SJSA1 (cell line): ENCODE results near the gene WIPI1. TPM values are rescaled to one million over a fixed set of nuclear protein-coding genes. Genes with fewer than 3 reads are reported as not detected.

ENCODE experiments used
- DNase-seq, 2 experiments: peaks; one replicate each; pipeline ENCODE4 v3.0.0-alpha.2; 2015 to 2020; ENCODE audit warnings: low spot score in 2 of 2, low read depth in 1 of 2
- H3K27ac ChIP-seq: fragments of 250-450 bp; sonication (Bioruptor Pico); 2 replicates; pipeline ENCODE4 v1.5.1; 2020; ENCODE audit warnings: mild to moderate bottlenecking, moderate library complexity
- H3K27me3 ChIP-seq: fragments of 250-450 bp; sonication (Bioruptor Pico); replicated peaks from 2 replicates; pipeline ENCODE4 v1.5.1; 2020; ENCODE audit warnings: mild to moderate bottlenecking, moderate library complexity
- H3K36me3 ChIP-seq: fragments of 250-450 bp; sonication (Bioruptor Pico); 2 replicates; pipeline ENCODE4 v1.5.1; 2020; ENCODE audit warnings: mild to moderate bottlenecking
- H3K4me1 ChIP-seq: fragments of 250-450 bp; sonication (Bioruptor Pico); replicated peaks from 2 replicates; pipeline ENCODE4 v1.6.1; 2021; ENCODE audit warnings: mild to moderate bottlenecking
- H3K4me3 ChIP-seq: fragments of 250-450 bp; sonication (Bioruptor Pico); 2 replicates; pipeline ENCODE4 v1.5.1; 2020; ENCODE audit warnings: mild to moderate bottlenecking
- H3K9me3 ChIP-seq: fragments of 250-450 bp; sonication (Bioruptor Pico); replicated peaks from 2 replicates; pipeline ENCODE4 v1.5.1; 2020; ENCODE audit warnings: mild to moderate bottlenecking
- total RNA-seq: library from RNA; depleted of rRNA; stranded (reverse); fragments of >200 nt; shearing (Covaris generic); gene quantifications from 2 replicates; pipeline ENCODE4 v1.2.3, GENCODE V29; 2014

WIPI1 gene
- total RNA-seq, 1 experiment from 2014 or later = 53.5 TPM

DNA sequence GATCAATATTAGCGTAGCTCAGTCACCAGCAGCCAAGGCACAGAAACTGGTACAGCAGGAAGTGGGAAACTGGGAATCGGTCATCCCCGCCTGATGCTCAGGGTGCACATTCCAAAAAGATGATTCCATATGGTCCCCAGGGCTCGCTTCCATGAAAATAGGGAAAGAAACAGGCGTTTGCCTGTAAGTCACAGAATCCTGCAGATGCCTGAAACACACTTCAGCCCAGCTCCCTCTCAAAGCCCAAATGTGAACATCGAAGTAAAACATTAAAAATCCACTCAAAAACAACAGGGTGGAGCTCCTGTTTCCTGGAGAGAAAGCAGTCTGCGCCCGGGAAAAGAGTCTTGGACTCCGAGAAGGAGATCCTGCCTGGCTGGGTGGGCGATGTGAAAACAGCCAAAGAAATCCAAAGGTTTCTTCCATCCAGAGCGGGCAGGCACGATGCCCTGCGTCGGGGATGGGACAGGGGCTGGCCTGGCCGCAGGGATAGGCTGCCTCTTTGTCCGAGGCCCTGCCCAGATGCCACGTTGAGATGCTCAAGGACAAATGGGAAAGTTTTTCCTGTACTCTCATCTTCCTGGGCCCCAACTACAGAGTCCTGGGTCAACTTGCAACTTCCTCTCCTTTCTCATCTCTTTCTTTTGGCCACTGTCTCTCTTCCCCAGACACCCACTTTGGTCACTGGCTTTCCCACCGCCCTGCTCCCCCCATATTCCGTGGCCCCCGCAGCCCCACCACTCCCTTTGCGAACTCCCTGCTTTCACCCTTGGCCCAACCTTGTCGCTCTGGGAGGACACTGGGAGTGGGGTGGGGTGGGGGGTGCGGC lies 743 bp downstream of the WIPI1 start:
- H3K27me3 ChIP-seq = peaks cover 16% of the 10 kb centered on the region
- H3K27ac ChIP-seq = peak overlapping the region; percentile 46
- H3K9me3 ChIP-seq = no peaks in the 10 kb centered on the region
- peak overlapping the region; percentile 74 for H3K4me3 ChIP-seq
- peaks cover 7% of the 10 kb centered on the region; the same call in 1 of the 2 replicates for H3K36me3 ChIP-seq
- peak; percentile 78 to 86 for DNase-seq
- peaks cover 16% of the 10 kb centered on the region for H3K4me1 ChIP-seq

DNA sequence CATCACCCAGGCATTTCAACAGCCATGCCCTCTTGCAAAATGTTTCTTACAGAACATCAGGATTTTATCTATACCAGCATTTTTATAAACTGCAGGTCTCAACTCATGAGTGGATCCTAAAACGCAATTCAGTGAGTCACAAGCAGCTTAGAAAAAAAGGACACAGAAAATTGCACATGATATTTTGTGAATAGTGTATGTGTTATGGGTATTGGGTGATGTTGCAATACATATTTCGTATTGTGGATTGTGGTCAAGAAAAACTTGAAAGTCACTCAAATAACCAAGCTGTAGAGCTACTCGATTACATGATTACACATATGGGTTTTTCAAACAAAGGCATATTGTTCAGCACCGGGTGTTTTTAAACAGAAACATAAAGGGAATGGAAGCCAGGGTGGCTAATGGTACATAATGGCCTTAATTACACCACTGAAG lies 1.4 kb downstream of the WIPI1 start:
- Histone ChIP-seq H3K9me3 (no peaks in the 10 kb centered on the region), H3K27me3 (peaks cover 16% of the 10 kb centered on the region)
- no peak for DNase-seq

DNA sequence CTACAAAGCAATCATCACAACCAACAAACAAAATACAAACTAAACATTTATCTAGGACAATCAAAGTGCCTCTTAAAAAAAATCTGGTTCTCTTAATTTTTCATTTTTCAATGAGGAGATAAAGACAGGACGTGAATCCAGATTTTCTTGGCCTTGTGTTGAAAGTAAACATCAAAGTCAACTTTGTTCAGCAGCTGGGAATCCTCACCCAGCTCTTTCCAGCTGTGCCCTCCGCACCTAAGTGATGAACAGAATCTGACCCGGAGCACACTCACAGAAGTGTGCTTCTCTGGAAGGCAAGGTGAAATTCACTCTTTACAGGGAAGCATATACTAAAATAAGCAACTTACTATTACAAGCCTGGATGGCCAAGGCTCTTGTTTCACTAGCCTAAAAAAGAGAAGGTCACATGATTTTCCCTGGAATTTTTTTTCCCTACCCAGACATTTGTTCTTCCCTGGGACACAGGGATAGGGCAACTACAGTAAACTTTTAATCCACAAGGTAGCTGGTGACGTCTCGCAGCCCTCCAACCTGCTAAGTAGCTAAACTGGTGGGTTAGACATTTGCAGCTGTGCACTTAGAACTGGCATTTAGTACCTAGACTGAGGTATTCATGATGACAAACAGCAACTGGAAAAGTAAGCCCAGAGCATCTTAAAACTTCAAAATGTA lies 3.2 kb downstream of the WIPI1 start:
- Histone ChIP-seq H3K9me3 (no peaks in the 10 kb centered on the region), H3K27ac (no peak overlapping the region), H3K4me3 (no peak overlapping the region), H3K36me3 (peaks cover 27% of the 10 kb centered on the region), H3K4me1 (peaks cover 20% of the 10 kb centered on the region), H3K27me3 (peaks cover 12% of the 10 kb centered on the region)
- no peak for DNase-seq

More for the DNA sequence above, 1.4 kb downstream of the WIPI1 start:
- H3K4me1 ChIP-seq = peaks cover 16% of the 10 kb centered on the region
- H3K4me3 ChIP-seq = peak overlapping the region; percentile 74
- peaks cover 9% of the 10 kb centered on the region; the same call in 1 of the 2 replicates for H3K36me3 ChIP-seq
- H3K27ac ChIP-seq = no peak overlapping the region

DNA sequence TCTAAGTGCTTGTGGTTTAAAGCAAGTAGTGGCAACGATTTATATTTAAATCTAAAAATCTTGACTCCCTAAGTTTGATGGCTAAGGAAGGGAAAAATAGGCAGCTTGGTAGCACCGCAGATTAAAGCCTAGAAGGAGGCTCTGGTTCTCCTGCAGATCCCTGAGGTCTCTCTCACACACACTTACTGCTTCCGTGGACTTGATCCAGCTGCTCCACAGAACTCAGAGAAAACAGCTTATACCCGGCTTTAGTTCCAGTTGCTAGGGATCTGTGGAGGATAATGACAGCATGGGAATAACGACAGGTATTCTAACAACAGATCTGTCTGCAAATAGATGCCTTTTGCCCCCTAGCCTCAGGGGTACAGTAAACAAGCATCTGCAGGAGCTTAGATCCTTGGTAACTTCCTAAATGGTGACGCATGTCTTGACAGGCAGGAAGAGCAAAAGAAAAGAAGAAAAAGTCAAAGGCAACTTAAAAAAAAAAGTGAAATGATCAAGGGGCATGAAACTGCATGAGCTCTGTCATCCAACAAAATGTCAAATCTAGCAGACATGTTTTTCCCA lies 4.5 kb downstream of the WIPI1 start:
- H3K36me3 ChIP-seq = peaks cover 40% of the 10 kb centered on the region
- H3K9me3 ChIP-seq = no peaks in the 10 kb centered on the region
- H3K4me1 ChIP-seq = peaks cover 18% of the 10 kb centered on the region
- H3K4me3 ChIP-seq = no peak overlapping the region
- no peak overlapping the region for H3K27ac ChIP-seq
- DNase-seq = no peak
- H3K27me3 ChIP-seq = no peaks in the 10 kb centered on the region

DNA sequence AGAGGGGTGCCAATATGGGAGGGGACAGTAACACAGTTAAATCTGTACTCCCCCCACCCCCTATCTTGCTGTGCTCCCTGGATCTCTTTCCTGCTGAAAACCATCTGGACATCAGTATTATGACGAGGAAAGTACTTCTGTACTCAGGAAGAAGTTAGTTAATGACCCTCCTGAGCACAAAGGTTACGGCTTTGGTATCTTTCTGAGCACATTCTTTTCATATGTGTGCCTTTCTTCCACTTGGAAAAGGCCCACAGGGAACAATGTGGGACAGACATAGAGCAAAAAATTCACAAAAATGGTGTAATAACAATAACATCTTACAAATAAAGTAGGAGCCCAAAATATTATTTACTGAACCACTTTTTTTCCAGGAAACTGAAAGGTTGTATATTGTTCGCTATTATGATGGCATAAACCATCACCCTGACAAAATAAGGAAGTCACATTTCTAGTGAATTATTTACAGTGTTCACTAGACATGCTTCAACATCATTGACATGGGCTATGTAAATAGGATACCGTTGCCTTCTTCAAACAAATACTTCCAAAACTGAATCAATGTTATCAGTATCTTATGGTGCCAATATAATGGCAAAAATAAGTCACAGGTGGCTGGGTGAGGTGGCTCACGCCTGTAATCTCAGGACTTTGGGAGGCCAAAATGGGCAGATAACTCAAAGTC lies 5.5 kb downstream of the WIPI1 start:
- Histone ChIP-seq H3K27me3 (no peaks in the 10 kb centered on the region), H3K36me3 (peaks cover 44% of the 10 kb centered on the region), H3K4me1 (peaks cover 18% of the 10 kb centered on the region), H3K4me3 (no peak overlapping the region), H3K9me3 (no peaks in the 10 kb centered on the region), H3K27ac (no peak overlapping the region)
- no peak for DNase-seq

DNA sequence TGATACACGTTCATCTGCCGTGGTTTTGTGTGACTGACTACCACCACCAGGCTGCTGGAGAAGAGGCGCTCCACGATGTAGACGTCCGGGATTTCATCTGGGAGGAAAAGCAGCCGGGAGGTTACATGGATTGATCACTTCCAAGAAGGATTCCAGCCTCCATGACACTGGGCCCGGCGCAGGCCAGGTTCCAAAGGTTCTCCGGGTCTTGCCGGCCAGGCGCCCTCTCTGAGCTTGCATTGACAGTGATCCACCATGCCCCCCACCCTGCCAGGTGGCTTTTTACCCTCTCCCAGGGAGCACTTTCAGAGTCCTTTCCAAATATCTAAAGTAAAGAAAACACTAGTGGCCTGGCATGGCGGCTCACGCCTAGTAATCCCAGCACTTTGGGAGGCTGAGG lies 6.5 kb downstream of the WIPI1 start:
- no peaks in the 10 kb centered on the region for H3K27me3 ChIP-seq
- no peak for DNase-seq
- H3K36me3 ChIP-seq = peaks cover 47% of the 10 kb centered on the region
- peaks cover 9% of the 10 kb centered on the region for H3K4me1 ChIP-seq
- H3K9me3 ChIP-seq = no peaks in the 10 kb centered on the region
- no peak overlapping the region for H3K4me3 ChIP-seq
- H3K27ac ChIP-seq = no peak overlapping the region

DNA sequence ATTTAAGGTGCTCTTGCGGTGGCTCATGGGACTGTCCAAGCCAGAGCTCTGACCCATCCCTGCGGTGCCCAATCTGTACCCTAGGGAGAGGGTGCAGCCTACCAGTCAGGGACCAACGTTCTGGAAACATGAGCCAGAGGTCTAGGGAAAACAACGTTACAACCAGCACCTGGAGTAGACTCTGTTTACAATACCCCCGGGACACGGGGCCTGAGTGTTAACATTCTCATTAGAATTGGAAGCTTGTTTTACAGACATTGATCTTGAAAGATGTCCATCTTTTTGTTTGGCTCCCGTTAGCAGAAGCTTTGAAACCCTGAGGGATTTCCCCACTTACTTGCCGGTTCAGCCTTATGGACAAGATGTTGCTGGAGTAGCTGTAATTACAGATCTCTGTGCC lies 6.9 kb downstream of the WIPI1 start:
- Histone ChIP-seq H3K36me3 (peaks cover 47% of the 10 kb centered on the region), H3K4me1 (peaks cover 8% of the 10 kb centered on the region), H3K27me3 (no peaks in the 10 kb centered on the region)

DNA sequence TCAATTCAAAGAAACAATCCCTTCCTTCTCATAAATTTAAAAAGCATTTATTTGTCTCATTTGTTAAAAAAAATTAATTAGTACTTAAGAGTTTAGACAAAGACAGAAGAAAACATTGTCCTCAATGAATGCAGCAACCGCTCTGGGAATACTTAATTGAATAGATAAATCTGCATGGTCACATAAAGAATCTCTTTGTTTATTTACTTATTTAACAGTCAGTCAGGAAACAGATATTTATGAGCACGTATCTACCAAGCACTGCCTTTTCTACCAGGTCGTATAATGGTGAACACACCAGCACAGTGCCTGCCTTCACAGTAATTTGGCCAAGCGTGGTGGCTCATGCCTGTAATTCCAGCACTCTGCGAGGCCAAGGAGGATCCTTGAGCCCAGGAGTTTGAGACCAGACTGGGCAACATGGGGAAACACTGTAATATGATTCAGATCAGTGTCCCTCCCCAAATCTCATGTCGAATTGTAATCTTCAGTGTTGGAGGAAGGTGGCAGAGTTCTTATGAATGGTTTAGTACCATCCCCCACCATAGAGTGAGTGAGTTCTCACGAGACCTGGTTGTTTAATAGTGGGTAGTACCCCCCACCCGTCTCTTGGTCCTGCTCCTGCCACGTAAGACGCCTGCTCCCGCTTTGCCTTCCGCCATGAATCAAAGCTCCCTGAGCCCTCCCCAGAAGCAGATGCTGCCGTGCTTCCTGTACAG lies 8.1 kb downstream of the WIPI1 start:
- no peak overlapping the region for H3K4me3 ChIP-seq
- peaks cover 8% of the 10 kb centered on the region for H3K4me1 ChIP-seq
- peaks cover 47% of the 10 kb centered on the region for H3K36me3 ChIP-seq

More for the DNA sequence above, 6.9 kb downstream of the WIPI1 start:
- Histone ChIP-seq H3K27ac (no peak overlapping the region), H3K4me3 (no peak overlapping the region), H3K9me3 (no peaks in the 10 kb centered on the region)
- DNase-seq = no peak

DNA sequence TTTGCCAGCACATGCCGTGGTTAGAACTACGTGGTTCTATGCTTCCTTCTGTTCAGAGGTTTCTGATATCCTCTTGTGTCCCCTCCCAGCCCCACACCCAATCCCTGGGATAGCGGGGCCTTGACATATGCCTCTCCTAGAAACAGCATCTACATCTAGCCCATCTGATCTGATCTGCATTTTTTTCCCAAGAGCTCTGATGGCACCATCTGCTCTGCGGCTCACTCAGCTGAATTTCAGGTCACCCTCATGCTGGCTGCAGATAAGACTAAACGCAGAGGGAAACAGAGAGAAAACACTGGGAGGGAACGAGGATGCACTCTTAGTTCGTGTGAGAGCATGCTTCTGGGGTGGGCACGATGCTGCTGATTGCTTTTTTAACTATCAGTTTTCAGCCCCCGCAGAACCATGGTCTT lies 10.7 kb downstream of the WIPI1 start:
- DNase-seq = no peak
- peaks cover 46% of the 10 kb centered on the region for H3K36me3 ChIP-seq
- no peaks in the 10 kb centered on the region; the same call in 1 of the 2 replicates for H3K27me3 ChIP-seq
- H3K4me3 ChIP-seq = no peak overlapping the region
- no peak overlapping the region for H3K27ac ChIP-seq
- peaks cover 8% of the 10 kb centered on the region for H3K4me1 ChIP-seq
- H3K9me3 ChIP-seq = no peaks in the 10 kb centered on the region

More for the DNA sequence above, 8.1 kb downstream of the WIPI1 start:
- Histone ChIP-seq H3K27me3 (no peaks in the 10 kb centered on the region), H3K9me3 (no peaks in the 10 kb centered on the region), H3K27ac (no peak overlapping the region)
- DNase-seq = no peak

DNA sequence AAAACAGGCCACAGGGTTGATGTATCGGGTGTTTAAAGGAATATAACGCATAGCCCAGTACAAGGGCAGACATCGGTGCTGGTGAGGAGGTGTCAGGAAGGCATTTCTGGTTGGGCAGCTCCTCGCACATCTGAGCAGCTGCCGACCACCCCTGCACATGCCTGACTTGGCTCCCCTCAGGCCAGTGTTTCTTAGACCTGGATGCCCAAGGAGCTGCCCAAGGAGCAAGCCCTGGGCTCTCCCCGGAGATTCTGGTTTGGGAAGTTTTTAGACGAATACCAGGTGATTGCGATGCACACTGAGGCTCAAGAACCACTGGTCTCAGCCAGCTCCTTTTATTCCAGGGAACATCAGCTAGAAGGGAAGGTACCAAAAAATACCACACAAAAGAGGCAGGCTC lies 11.6 kb downstream of the WIPI1 start:
- H3K4me3 ChIP-seq = no peak overlapping the region
- H3K36me3 ChIP-seq = peaks cover 43% of the 10 kb centered on the region
- peaks cover 8% of the 10 kb centered on the region for H3K4me1 ChIP-seq
- DNase-seq = no peak
- no peaks in the 10 kb centered on the region; the same call in 1 of the 2 replicates for H3K27me3 ChIP-seq
- H3K9me3 ChIP-seq = no peaks in the 10 kb centered on the region
- no peak overlapping the region for H3K27ac ChIP-seq

DNA sequence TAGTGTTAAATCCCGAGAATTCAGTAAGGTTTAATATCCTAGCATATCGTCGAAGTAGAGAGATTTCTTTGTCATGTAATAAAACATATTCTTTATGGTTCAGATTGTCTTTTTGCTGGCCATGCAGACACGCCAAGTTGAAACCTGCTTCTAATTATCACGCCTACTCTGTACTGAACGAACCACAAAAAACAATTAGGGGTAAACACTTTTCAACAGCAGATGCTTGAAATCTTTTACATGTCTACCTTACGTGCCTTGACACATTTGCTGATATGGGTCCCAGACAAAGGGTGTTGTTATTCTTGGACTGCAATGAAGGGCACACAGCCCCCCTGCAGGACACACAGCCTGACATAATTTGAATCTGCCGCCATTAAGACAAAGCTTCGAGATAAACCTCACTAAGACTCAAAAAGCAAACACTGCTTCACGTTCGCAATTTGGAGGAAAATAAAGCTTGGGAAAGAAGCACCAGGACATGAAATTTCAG lies 13.3 kb downstream of the WIPI1 start:
- Histone ChIP-seq H3K27me3 (no peaks in the 10 kb centered on the region; the same call in 1 of the 2 replicates), H3K4me1 (peaks cover 3% of the 10 kb centered on the region), H3K36me3 (peaks cover 29% of the 10 kb centered on the region), H3K27ac (no peak overlapping the region), H3K4me3 (no peak overlapping the region), H3K9me3 (no peaks in the 10 kb centered on the region)
- DNase-seq = no peak

DNA sequence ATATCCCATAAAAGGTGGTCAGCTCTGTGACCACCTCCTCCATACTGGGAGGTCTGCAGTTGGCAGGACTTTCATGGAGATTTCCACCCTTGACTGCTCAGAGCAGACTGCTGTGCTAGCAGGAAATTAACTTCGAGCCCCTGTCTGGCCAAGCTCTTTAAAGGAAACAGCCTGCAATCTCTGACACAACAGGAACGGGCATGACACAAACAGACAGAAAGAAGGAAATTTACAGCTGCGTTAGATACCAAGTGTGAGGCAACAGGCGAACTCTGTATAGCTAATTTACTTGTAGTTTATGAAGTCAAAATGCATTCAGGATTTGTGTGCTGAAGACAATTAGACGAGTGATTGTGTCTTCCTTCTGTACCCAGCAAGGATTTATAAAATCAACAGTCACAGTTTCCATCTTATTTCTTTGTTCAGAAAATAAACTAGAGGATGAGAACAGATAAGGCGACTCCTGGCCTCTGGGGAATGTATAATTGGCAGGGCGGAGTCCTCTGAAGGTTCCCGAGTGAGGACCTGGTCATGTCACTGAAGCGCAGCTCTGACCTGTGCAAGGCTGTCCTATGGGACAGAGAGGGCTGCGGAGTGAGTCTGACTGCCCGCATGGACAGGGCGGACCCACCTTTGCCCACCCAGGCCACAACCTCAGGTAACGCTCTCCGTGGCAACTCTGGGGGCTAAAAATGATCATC lies 16.1 kb downstream of the WIPI1 start:
- peaks cover 10% of the 10 kb centered on the region for H3K36me3 ChIP-seq
- H3K9me3 ChIP-seq = no peaks in the 10 kb centered on the region
- peaks cover 5% of the 10 kb centered on the region for H3K4me1 ChIP-seq
- DNase-seq = no peak
- no peak overlapping the region for H3K27ac ChIP-seq
- H3K27me3 ChIP-seq = no peaks in the 10 kb centered on the region; the same call in 1 of the 2 replicates
- no peak overlapping the region for H3K4me3 ChIP-seq
